ENCODE measurements around the gene KCNG1. TPM values are rescaled to one million over a fixed set of nuclear protein-coding genes. Genes with fewer than 3 reads are reported as not detected.

Gene KCNG1
- total and polyA plus RNA-seq, 2 of the 4 experiments (the other 2 are of a cell fraction): 23.7 to 51.4 TPM

- Histone ChIP-seq H3K9me1 (ENCODE audit: insufficient read depth, low read length) (0 out of 2 replicates have a peak, but pooled peaks cover 2% of the 10 kb centered on the region), H3K4me1 (ENCODE audit: control insufficient read depth, insufficient read depth, low read length) (no peaks in the 10 kb centered on the region; the same call in 1 of the 2 replicates), H3K14ac (replicated peaks; ENCODE audit: low read depth, low read length) (no peak overlapping the region), H2BK120ac (ENCODE audit: low read depth, low read length) (no peak overlapping the region), H3K27me3 (ENCODE audit: control insufficient read depth, insufficient read depth, low read length) (no peaks in the 10 kb centered on the region; the same call in none of the 2 replicates), H4K5ac (ENCODE audit: low read depth, low read length) (no peak overlapping the region), H2BK5ac (ENCODE audit: low read depth, low read length, poor library complexity, severe bottlenecking) (no peak overlapping the region), H3K23ac (ENCODE audit: low read depth, low read length) (no peak overlapping the region), H2BK20ac (ENCODE audit: low read depth, low read length) (no peak overlapping the region), H2AK9ac (replicated peaks; ENCODE audit: low read depth, low read length, poor library complexity) (no peak overlapping the region), H3K36me3 (ENCODE audit: control insufficient read depth, insufficient read depth, low read length) (no peaks in the 10 kb centered on the region), H3K4me2 (ENCODE audit: low read depth, low read length) (no peak overlapping the region), H2AFZ (replicated peaks; ENCODE audit: low read length, poor library complexity) (no peak overlapping the region), H3K4me3 (ENCODE audit: insufficient read depth, low read depth, low read length) (no peak overlapping the region), H3K18ac (ENCODE audit: low read depth, low read length) (no peak overlapping the region), H3K56ac (ENCODE audit: extremely low read depth, insufficient read depth, low read length) (no peak overlapping the region), H3K27ac (ENCODE audit: insufficient read depth, low read length) (no peak overlapping the region), H3K4ac (ENCODE audit: low read depth, low read length) (no peak overlapping the region), H3K79me1 (ENCODE audit: low read depth in 1 of 2, low read length in 2 of 2) (no peaks in the 10 kb centered on the region), H2AK5ac (ENCODE audit: low read depth, low read length) (no peak overlapping the region), H4K91ac (ENCODE audit: insufficient read depth, low read depth, low read length) (no peak overlapping the region), H4K8ac (ENCODE audit: low read depth in 2 of 2, low read length in 2 of 2) (no peak overlapping the region), H3K9ac (ENCODE audit: low read depth, low read length) (no peak overlapping the region), H3K9me3 (ENCODE audit: control insufficient read depth, insufficient read depth, low read length) (peaks cover 4% of the 10 kb centered on the region), H4K20me1 (ENCODE audit: insufficient read depth, low read length) (no peaks in the 10 kb centered on the region), H2BK15ac (ENCODE audit: low read depth, low read length) (no peak overlapping the region)
- 100% methylated on average over 1 of the region's 3 CpGs; no CpG with 5 or more reads in 1 of the 2 experiments for WGBS, 2 experiments (ENCODE audit: extremely low coverage in 2 of 2, insufficient read length in 1 of 2)
- ATAC-seq (ENCODE audit: low read depth) (no peak), DNase-seq (no peak)
- dilution Hi-C loops (cut with HindIII; ENCODE audit: low sequenced_read_pairs, unreplicated experiment): no loop called here
- intact Hi-C loops (cut with micrococcal nuclease): no loop called here
- in situ Hi-C loops (cut with MboI; ENCODE audit: low sequenced_read_pairs): no loop called here
- TF ChIP-seq RCOR1 (IDR thresholded peaks at IDR 0.05; ENCODE audit: insufficient replicate concordance, low read length) (no peak), ELK1 (IDR thresholded peaks at IDR 0.05; ENCODE audit: borderline replicate concordance, low read depth, low read length) (no peak), CHD1 (IDR thresholded peaks at IDR 0.05; ENCODE audit: low read depth, low read length) (no peak), FOS (IDR thresholded peaks at IDR 0.05; ENCODE audit: low read depth, low read length) (no peak), MAZ (IDR thresholded peaks at IDR 0.05; ENCODE audit: borderline replicate concordance, low read depth, low read length) (no peak), MXI1 (IDR thresholded peaks at IDR 0.05; ENCODE audit: borderline replicate concordance, low read depth, low read length) (no peak), BHLHE40 (IDR thresholded peaks at IDR 0.05; ENCODE audit: low read depth, low read length) (no peak), NFE2L2 (IDR thresholded peaks at IDR 0.05; ENCODE audit: low read depth, low read length) (no peak), SMC3 (IDR thresholded peaks at IDR 0.05; ENCODE audit: low read depth, low read length) (no peak), RAD21 (IDR thresholded peaks at IDR 0.05; ENCODE audit: low read length) (no peak), MAFK (IDR thresholded peaks at IDR 0.05; ENCODE audit: low read depth, low read length) (no peak), POLR2A (IDR thresholded peaks at IDR 0.05; ENCODE audit: low read depth, low read length) (no peak), CTCF (conservative IDR thresholded peaks at IDR 0.05; ENCODE audit: low read depth, low read length) (no peak), RFX5 (IDR thresholded peaks at IDR 0.05; ENCODE audit: low read depth, low read length) (no peak), CEBPB (IDR thresholded peaks at IDR 0.05; ENCODE audit: low read depth, low read length) (no peak), USF2 (IDR thresholded peaks at IDR 0.05; ENCODE audit: low read depth, low read length) (no peak)
- ChIA-PET CTCF (no interaction called here), POLR2A (ENCODE audit: unreplicated experiment) (no interaction called here)
- BruUV-seq (replicated peaks): no TSS peak
These were observed 21.9 kb upstream of the KCNG1 start for GRCh38 chr20:51044796-51045195.

Data from IMR-90 (cell line).